DOHH2 (cell line): ENCODE results near the gene SUSD4.

Source experiments
- EZH2phosphoT487 ChIP-seq: fragments of 200-600 bp; sonication (generic); IDR thresholded peaks from 2 replicates; pipeline ENCODE4 v1.6.1; 2017; ENCODE audit warnings: borderline replicate concordance, mild to moderate bottlenecking, antibody characterized with exemption, low read length, moderate library complexity, mixed read lengths
- TF ChIP-seq, protein P1 (sequence below): fragments of 200-600 bp; sonication (generic); IDR thresholded peaks from one replicate; pipeline ENCODE4 v1.5.1; 2014; ENCODE audit warnings: antibody characterized with exemption, mild to moderate bottlenecking, low read depth, low read length; ENCODE audit not compliant: poor library complexity, severe bottlenecking

- TF ChIP-seq, protein P1, sequence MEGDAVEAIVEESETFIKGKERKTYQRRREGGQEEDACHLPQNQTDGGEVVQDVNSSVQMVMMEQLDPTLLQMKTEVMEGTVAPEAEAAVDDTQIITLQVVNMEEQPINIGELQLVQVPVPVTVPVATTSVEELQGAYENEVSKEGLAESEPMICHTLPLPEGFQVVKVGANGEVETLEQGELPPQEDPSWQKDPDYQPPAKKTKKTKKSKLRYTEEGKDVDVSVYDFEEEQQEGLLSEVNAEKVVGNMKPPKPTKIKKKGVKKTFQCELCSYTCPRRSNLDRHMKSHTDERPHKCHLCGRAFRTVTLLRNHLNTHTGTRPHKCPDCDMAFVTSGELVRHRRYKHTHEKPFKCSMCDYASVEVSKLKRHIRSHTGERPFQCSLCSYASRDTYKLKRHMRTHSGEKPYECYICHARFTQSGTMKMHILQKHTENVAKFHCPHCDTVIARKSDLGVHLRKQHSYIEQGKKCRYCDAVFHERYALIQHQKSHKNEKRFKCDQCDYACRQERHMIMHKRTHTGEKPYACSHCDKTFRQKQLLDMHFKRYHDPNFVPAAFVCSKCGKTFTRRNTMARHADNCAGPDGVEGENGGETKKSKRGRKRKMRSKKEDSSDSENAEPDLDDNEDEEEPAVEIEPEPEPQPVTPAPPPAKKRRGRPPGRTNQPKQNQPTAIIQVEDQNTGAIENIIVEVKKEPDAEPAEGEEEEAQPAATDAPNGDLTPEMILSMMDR, result no peak
- no peak for TF ChIP-seq EZH2phosphoT487
Observed at GRCh38 chr1:223222377-223222776, 141.6 kb downstream of the SUSD4 start.
